ENCODE results near the gene CD200R1L. TPM values are rescaled to one million over a fixed set of nuclear protein-coding genes. Genes with fewer than 3 reads are reported as not detected.
A peak's percentile ranks its signal among the peaks of the same experiment; 100 is the strongest.

The CD200R1L gene
- total and polyA plus RNA-seq, 2 experiments from 2014 or later, result not detected

- Histone ChIP-seq H3K4me1 (ENCODE audit: insufficient read depth) (peaks cover 16% of the 10 kb centered on the region), H3K9me2 (replicated peaks; ENCODE audit: insufficient read depth) (no peaks in the 10 kb centered on the region), H3K27ac (peak overlapping the region; percentile 74), H3K4me2 (no peak overlapping the region), H3K9me3 (ENCODE audit: low read depth) (no peaks in the 10 kb centered on the region), H4K20me1 (ENCODE audit: insufficient read depth, poor library complexity, severe bottlenecking) (no peaks in the 10 kb centered on the region), H3K4me3 (no peak overlapping the region), H3K79me2 (no peaks in the 10 kb centered on the region), H3K27me3 (no peaks in the 10 kb centered on the region), H3K36me3 (replicated peaks; ENCODE audit: insufficient read depth, low read depth) (no peaks in the 10 kb centered on the region), H2AFZ (no peak overlapping the region)
- TF ChIP-seq EZH2phosphoT487 (IDR thresholded peaks at IDR 0.05; ENCODE audit: low read depth, severe bottlenecking, unreplicated experiment) (no peak), EZH2 (IDR thresholded peaks at IDR 0.05; ENCODE audit: borderline replicate concordance) (no peak)
- TF ChIP-seq, protein P1, sequence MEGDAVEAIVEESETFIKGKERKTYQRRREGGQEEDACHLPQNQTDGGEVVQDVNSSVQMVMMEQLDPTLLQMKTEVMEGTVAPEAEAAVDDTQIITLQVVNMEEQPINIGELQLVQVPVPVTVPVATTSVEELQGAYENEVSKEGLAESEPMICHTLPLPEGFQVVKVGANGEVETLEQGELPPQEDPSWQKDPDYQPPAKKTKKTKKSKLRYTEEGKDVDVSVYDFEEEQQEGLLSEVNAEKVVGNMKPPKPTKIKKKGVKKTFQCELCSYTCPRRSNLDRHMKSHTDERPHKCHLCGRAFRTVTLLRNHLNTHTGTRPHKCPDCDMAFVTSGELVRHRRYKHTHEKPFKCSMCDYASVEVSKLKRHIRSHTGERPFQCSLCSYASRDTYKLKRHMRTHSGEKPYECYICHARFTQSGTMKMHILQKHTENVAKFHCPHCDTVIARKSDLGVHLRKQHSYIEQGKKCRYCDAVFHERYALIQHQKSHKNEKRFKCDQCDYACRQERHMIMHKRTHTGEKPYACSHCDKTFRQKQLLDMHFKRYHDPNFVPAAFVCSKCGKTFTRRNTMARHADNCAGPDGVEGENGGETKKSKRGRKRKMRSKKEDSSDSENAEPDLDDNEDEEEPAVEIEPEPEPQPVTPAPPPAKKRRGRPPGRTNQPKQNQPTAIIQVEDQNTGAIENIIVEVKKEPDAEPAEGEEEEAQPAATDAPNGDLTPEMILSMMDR (IDR thresholded peaks at IDR 0.05; ENCODE audit: poor library complexity), result no peak
- no peak for DNase-seq (ENCODE audit: low spot score)
- 83% methylated on average over 2 of the region's 2 CpGs for WGBS (ENCODE audit: low lambda C conversion rate, missing lambda C conversion rate)
These were observed 33.6 kb downstream of the CD200R1L start for GRCh38 chr3:112813016-112813415.

GRCh38 chr3:112811917-112812660, 34.6 kb downstream of the CD200R1L start:
- DNase-seq (ENCODE audit: low spot score), result no peak

GRCh38 chr3:112811131-112811884, 35.4 kb downstream of the CD200R1L start:
- Histone ChIP-seq H3K4me2 (peak overlapping the region; percentile 25), H4K20me1 (ENCODE audit: insufficient read depth, poor library complexity, severe bottlenecking) (no peaks in the 10 kb centered on the region), H3K9me3 (ENCODE audit: low read depth) (no peaks in the 10 kb centered on the region), H3K36me3 (replicated peaks; ENCODE audit: insufficient read depth, low read depth) (no peaks in the 10 kb centered on the region), H3K27me3 (no peaks in the 10 kb centered on the region), H3K4me1 (ENCODE audit: insufficient read depth) (peaks cover 16% of the 10 kb centered on the region), H3K79me2 (no peaks in the 10 kb centered on the region), H3K4me3 (no peak overlapping the region), H3K27ac (peak overlapping the region; percentile 74), H3K9me2 (replicated peaks; ENCODE audit: insufficient read depth) (no peaks in the 10 kb centered on the region), H2AFZ (no peak overlapping the region)
- TF ChIP-seq EZH2phosphoT487 (IDR thresholded peaks at IDR 0.05; ENCODE audit: low read depth, severe bottlenecking, unreplicated experiment), result no peak
- TF ChIP-seq, protein P1 (IDR thresholded peaks at IDR 0.05; ENCODE audit: poor library complexity), result no peak
- no peak for TF ChIP-seq EZH2 (IDR thresholded peaks at IDR 0.05; ENCODE audit: borderline replicate concordance)
- 45% methylated on average over 4 of the region's 4 CpGs for WGBS (ENCODE audit: low lambda C conversion rate, missing lambda C conversion rate)
- DNase-seq (ENCODE audit: low spot score), result peak; percentile 74

More at GRCh38 chr3:112811917-112812660, 34.6 kb downstream of the CD200R1L start:
- Histone ChIP-seq H3K36me3 (replicated peaks; ENCODE audit: insufficient read depth, low read depth) (no peaks in the 10 kb centered on the region), H3K79me2 (no peaks in the 10 kb centered on the region), H2AFZ (no peak overlapping the region), H3K9me2 (replicated peaks; ENCODE audit: insufficient read depth) (no peaks in the 10 kb centered on the region), H3K27me3 (no peaks in the 10 kb centered on the region), H3K4me1 (ENCODE audit: insufficient read depth) (peaks cover 16% of the 10 kb centered on the region), H3K9me3 (ENCODE audit: low read depth) (no peaks in the 10 kb centered on the region), H3K4me2 (peak overlapping the region; percentile 27), H3K27ac (peak overlapping the region; percentile 74), H4K20me1 (ENCODE audit: insufficient read depth, poor library complexity, severe bottlenecking) (no peaks in the 10 kb centered on the region), H3K4me3 (no peak overlapping the region)
- TF ChIP-seq, protein P1 (IDR thresholded peaks at IDR 0.05; ENCODE audit: poor library complexity), result no peak
- TF ChIP-seq EZH2phosphoT487 (IDR thresholded peaks at IDR 0.05; ENCODE audit: low read depth, severe bottlenecking, unreplicated experiment) (no peak), EZH2 (IDR thresholded peaks at IDR 0.05; ENCODE audit: borderline replicate concordance) (no peak)
- 50% methylated on average over 8 of the region's 8 CpGs for WGBS (ENCODE audit: low lambda C conversion rate, missing lambda C conversion rate)
